Stimulated activated CD4-positive, alpha-beta T cell treated with anti-CD3 and anti-CD28 coated beads, TNF-alpha, amount 100 ng/mL, for 24 hours (primary cell): Measurements from ENCODE around the gene ASS1.
A peak's percentile ranks its signal among the peaks of the same experiment; 100 is the strongest.
"Not testable (repeated sequence)": the region's sequence is repeated elsewhere in the genome, so short reads cannot be mapped to it uniquely, and the experiment has no call there.

ENCODE experiments used
- DNase-seq, 3 experiments: peaks; one replicate each; pipeline ENCODE4 v3.0.0-alpha.2; 2020; ENCODE audit warnings: low read depth in 3 of 3

Gene ASS1

DNA sequence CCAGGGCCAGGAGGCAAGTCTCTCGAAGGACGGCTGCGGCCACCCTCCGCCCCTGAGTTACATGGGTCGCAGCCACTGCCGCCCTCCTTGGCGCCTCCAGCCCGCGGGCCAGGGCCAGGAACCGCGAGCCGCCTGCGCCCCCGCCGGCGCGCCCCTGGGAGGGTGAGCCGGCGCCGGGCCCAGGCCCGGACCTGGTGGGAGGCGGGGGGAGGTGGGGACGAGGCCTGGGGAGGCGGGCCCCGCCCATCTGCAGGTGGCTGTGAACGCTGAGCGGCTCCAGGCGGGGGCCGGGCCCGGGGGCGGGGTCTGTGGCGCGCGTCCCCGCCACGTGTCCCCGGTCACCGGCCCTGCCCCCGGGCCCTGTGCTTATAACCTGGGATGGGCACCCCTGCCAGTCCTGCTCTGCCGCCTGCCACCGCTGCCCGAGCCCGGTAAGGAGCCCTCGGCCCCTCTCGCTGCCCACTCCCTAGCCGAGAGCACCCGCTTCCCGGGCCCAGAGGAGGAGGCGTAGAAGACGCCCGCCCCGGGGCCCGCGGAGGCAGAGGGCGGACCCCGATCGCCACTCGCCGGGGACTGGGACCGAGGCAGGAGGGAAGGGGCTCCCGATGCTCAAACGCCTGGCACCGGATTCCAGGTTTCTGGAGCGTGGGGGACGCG lies at the start of gene ASS1:
ASS1 (plus strand) TSS at position 397 of the 657 bp plus-strand sequence. CDS start 7,268 bp downstream, outside the sequence.
- DNase-seq: peak in 2 of 3 experiments; percentile 26 to 56

DNA sequence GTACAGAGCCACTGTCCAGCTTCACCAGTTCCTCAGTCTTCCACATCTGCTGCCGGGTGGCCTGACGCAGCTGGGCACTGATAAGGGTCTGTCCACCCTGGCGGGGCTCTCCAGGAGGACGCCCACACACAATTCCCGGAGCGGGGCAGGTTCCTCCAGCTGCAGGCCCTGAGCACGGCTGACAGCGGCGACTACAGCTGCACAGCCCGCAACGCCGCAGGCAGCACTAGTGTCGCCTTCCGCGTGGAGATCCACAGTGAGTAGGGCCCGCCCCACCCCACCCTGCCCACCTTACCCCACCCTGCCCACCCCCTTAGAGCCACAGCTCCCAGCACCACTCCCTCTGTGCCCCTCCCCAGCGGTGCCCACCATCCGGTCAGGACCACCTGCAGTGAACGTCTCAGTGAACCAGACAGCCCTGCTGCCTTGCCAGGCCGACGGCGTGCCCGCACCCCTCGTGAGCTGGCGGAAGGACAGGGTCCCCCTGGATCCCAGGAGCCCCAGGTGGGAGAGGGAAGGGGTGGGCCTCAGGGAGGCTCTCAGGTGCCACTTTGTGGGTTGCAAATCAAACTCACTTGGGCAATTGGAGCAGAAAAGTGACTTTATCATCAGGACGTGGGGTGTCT lies 48.8 kb upstream of the ASS1 start:
- no peak for DNase-seq

DNA sequence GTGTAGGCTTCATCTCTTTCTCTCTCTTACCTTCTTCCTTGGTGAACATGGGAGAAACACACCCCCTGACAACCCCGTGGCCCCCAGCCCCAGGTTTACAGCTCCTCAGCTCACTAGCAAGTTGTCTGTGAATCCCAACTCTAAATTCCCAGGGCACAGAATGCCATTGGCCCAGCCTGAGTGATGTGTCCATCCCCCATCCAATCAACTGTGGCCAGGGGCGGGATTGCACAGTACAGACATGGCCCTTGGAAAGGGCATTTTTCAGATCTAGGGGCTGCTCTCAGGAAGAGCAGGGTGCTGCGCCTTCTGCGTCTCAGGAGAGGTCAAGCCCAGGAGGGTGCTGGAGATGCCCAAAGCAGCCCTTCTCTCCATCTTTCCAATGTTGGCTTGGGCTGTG lies 48.2 kb upstream of the ASS1 start:
- DNase-seq: no peak

GRCh38 chr9:130398487-130399240 lies 46.1 kb upstream of the ASS1 start:
- DNase-seq: no peak

GRCh38 chr9:130399768-130400167 lies 45.0 kb upstream of the ASS1 start:
- DNase-seq: no peak

DNA sequence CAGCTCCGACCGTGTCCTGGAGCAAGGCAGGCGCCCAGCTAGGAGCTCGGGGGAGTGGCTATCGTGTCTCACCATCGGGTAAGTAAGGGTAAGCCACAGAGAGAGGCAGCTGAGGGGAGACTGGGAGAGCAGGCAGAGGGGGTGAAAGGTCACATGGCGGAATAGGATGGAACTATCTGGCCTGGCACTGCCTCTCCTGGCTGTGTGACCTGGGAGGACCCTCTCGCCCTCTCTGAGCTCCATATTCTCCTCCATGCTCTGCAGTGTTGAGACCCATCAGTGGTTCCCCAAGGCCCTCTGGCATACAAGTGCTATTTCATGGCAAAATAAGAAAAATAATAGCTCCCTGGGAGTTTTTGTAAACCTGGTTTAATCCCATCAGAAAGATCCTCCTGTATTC lies 43.9 kb upstream of the ASS1 start:
- no peak for DNase-seq

- not testable (repeated sequence) for DNase-seq
These were observed 43.0 kb upstream of the ASS1 start for GRCh38 chr9:130401742-130402141.

DNA sequence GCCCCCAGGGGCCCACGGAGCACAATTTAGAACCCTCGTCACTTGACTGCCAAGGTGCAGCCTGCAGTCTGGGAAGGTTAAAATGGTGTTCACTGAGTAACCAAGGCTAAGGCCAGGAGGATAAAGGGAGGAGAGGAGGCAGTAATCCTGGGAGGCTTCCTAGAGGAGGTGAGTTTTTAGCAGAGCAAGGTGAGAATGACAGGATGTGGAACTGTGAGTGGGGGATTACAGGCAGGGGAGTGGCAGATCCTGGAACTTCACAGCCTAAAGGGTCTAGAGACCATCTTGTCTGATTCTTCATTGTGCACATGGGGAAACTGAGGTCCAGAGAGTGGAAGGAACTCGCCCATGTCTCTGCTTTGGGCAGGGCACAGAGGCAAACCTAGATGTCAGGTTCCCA lies 42.5 kb upstream of the ASS1 start:
- no peak for DNase-seq

GRCh38 chr9:130402645-130403440 lies 41.9 kb upstream of the ASS1 start:
- DNase-seq: no peak

GRCh38 chr9:130405657-130406257 lies 39.0 kb upstream of the ASS1 start:
- DNase-seq: no peak

- DNase-seq: no peak
These were observed 38.4 kb upstream of the ASS1 start for GRCh38 chr9:130406278-130406895.

GRCh38 chr9:130407916-130408663 lies 36.7 kb upstream of the ASS1 start:
- no peak for DNase-seq

DNA sequence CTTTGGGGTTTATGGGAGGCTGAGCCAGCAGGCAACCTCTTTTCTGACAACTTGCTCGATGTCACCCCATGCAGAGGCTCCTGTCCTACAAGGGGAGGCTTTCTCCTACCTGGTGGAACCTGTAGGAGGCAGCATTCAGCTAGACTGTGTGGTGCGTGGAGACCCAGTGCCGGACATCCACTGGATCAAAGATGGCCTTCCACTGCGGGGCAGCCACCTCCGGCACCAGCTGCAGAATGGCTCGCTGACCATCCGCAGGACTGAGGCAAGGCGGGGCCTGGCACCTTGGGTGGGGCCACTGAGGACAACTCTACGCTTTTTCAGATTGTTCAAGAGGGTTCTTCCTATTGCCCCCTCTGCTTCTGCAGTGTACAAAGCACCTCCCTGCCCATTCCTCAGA lies 36.1 kb upstream of the ASS1 start:
- no peak for DNase-seq

GRCh38 chr9:130409246-130409645 lies 35.5 kb upstream of the ASS1 start:
- DNase-seq: no peak

- DNase-seq: no peak
These were observed 34.3 kb upstream of the ASS1 start for GRCh38 chr9:130410443-130410842.

- DNase-seq: no peak
These were observed 33.2 kb upstream of the ASS1 start for GRCh38 chr9:130411566-130411915.

- DNase-seq: no peak
These were observed 30.6 kb upstream of the ASS1 start for GRCh38 chr9:130414081-130414731.

DNA sequence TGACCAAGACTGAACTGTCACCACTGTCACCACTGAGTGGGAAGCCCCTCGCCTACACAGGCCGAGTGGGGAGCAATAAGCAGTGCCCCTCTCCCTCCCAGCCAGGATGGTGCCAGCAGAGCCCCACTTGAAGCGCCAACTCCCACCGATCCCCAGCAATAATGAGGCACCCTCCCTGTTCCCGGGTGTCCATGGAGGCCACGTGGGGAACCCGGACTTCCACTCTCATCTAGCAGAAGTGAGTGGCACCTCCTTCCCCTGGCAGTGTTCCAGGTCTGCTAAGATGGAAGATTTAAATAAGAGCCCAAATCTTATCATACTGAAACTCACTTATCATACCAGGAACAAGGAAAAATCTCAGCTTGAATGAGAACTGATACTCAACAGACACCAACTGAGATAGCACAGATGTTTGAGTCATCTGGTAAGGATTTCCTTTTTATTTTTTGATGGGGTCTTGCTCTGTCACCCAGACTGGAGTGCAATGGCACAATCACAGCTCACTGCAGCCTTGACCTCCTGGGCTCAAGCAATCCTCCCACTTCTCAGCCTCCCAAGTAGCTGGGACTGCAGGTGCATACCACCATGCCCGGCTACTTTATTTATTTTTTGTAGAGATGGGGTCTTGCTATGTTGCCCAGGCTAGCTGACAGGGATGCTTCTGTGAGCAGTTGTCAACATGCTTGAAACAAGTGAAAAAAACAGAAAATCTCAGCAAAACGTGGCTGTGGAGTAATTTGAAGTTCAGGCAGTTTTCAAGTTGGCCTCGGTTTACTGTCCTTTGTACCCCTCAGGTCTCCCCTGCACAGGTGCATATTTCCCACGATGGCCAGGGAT lies 29.6 kb upstream of the ASS1 start:
- DNase-seq: no peak

- DNase-seq: no peak
These were observed 27.2 kb upstream of the ASS1 start for GRCh38 chr9:130417602-130418001.
